ENCODE measurements around the gene SIDT2.
A peak's percentile ranks its signal among the peaks of the same experiment; 100 is the strongest.

Gene SIDT2

GRCh38 chr11:117189191-117189940 is 10.8 kb downstream of the SIDT2 start:
- no peak for DNase-seq (ENCODE audit: low spot score)

GRCh38 chr11:117189941-117190544 is 11.5 kb downstream of the SIDT2 start:
- no peak for DNase-seq (ENCODE audit: low spot score)

- DNase-seq (ENCODE audit: low spot score) = no peak
These were observed 13.3 kb downstream of the SIDT2 start for GRCh38 chr11:117191680-117192400.

GRCh38 chr11:117192401-117192875 is 13.9 kb downstream of the SIDT2 start:
- DNase-seq (ENCODE audit: low spot score) = no peak

- no peak for DNase-seq (ENCODE audit: low spot score)
These were observed 14.8 kb downstream of the SIDT2 start for GRCh38 chr11:117193130-117194020.

- DNase-seq (ENCODE audit: low spot score) = no peak
These were observed 15.7 kb downstream of the SIDT2 start for GRCh38 chr11:117194267-117194666.

- no peak for DNase-seq (ENCODE audit: low spot score)
These were observed 16.7 kb downstream of the SIDT2 start for GRCh38 chr11:117195258-117195657.

- no peak for DNase-seq (ENCODE audit: low spot score)
These were observed 17.2 kb downstream of the SIDT2 start for GRCh38 chr11:117195761-117196160.

GRCh38 chr11:117197006-117197405 is 18.5 kb downstream of the SIDT2 start:
- no peak for DNase-seq (ENCODE audit: low spot score)

GRCh38 chr11:117197516-117198456 is 19.2 kb downstream of the SIDT2 start:
- no peak for DNase-seq (ENCODE audit: low spot score)

- no peak for DNase-seq (ENCODE audit: low spot score)
These were observed 20.1 kb downstream of the SIDT2 start for GRCh38 chr11:117198613-117199012.

- DNase-seq (ENCODE audit: low spot score) = peak; percentile 96
These were observed 20.7 kb downstream of the SIDT2 start, which contains the start of gene TAGLN for GRCh38 chr11:117199053-117199915. TSS of gene TAGLN (plus strand) at chr11:117199370. CDS start at chr11:117203014, 3,644 bp downstream.

- DNase-seq (ENCODE audit: low spot score) = no peak
These were observed 21.6 kb downstream of the SIDT2 start for GRCh38 chr11:117199916-117200812.

- DNase-seq (ENCODE audit: low spot score) = no peak
These were observed 22.5 kb downstream of the SIDT2 start for GRCh38 chr11:117200813-117201657.

- no peak for DNase-seq (ENCODE audit: low spot score)
These were observed 23.2 kb downstream of the SIDT2 start for GRCh38 chr11:117201658-117202305.

- DNase-seq (ENCODE audit: low spot score) = no peak
These were observed 24.0 kb downstream of the SIDT2 start for GRCh38 chr11:117202386-117203068.

GRCh38 chr11:117203069-117203407 is 24.5 kb downstream of the SIDT2 start:
- DNase-seq (ENCODE audit: low spot score) = no peak

Measured in AG08395 (cell line).